GM13976 (cell line): ENCODE measurements around the gene AMMECR1.

Experiments used
- DNase-seq: peaks from one replicate; pipeline ENCODE4 v3.0.0; 2012; ENCODE audit warnings: low spot score
- in situ Hi-C: fragments of 300-500 bp; cut with MboI; formaldehyde crosslinking; loops from one replicate; pipeline ENCODE4 v1.12.0; 2022; ENCODE audit warnings: low sequenced_read_pairs, mixed read lengths, inconsistent platforms; ENCODE audit not compliant: unreplicated experiment
- TF ChIP-seq, protein P1 (sequence below): IDR thresholded peaks from 2 replicates; pipeline ENCODE4 v1.5.1; 2012; ENCODE audit warnings: borderline replicate concordance, mild to moderate bottlenecking; ENCODE audit not compliant: insufficient read depth; ENCODE audit errors: extremely low read depth, missing control alignments, control extremely low read depth

The AMMECR1 gene

DNA sequence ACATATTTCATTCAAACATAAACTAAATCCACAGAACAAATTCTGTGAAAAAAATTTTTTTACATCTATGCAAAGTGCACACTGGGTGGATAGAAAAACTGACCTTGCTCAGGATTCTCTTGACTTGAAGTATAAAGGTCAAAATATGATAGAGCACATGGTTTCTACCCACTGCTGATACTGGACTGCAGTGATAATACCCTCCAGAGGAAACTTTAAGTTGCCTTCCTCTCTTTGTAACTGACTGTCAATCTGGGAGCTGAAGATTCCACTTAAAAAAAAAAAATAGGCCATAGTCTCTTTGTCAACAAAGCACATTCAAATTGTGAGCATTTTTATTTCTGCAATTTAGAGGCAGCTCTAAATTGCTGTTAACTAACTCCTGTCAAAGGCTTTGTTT is 3.2 kb upstream of the AMMECR1 start:
- TF ChIP-seq, protein P1, sequence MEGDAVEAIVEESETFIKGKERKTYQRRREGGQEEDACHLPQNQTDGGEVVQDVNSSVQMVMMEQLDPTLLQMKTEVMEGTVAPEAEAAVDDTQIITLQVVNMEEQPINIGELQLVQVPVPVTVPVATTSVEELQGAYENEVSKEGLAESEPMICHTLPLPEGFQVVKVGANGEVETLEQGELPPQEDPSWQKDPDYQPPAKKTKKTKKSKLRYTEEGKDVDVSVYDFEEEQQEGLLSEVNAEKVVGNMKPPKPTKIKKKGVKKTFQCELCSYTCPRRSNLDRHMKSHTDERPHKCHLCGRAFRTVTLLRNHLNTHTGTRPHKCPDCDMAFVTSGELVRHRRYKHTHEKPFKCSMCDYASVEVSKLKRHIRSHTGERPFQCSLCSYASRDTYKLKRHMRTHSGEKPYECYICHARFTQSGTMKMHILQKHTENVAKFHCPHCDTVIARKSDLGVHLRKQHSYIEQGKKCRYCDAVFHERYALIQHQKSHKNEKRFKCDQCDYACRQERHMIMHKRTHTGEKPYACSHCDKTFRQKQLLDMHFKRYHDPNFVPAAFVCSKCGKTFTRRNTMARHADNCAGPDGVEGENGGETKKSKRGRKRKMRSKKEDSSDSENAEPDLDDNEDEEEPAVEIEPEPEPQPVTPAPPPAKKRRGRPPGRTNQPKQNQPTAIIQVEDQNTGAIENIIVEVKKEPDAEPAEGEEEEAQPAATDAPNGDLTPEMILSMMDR, result no peak
- in situ Hi-C loops, result no loop called here
- no peak for DNase-seq

DNA sequence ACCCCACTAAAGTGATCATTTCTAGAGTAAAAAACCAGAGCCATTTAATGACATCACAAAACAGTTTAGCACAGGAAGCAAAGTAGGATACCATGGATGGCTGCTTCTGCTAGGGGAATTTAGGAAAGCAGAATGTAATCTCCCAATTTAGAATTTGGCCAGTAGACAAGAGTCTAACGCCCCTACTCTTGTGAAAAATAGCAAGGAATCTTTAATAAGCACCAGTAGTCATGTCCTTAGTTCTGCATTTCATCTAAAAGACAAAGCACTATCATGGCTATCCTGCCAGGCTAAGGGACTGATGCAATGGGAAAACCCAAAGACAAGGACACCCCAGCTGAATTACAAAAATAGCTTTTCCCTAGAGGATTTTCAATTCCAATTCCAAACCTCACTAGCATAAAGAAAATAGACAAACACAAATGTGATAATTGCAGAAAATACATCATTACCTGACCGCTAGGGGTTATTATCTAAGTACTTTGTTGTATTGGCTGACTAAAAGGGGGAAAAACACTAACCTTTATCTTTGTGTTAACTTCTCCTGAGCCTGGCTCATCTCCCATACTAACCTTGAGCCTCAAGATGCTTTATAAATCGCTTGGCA is 2.6 kb upstream of the AMMECR1 start:
- in situ Hi-C loops, result no loop called here

DNA sequence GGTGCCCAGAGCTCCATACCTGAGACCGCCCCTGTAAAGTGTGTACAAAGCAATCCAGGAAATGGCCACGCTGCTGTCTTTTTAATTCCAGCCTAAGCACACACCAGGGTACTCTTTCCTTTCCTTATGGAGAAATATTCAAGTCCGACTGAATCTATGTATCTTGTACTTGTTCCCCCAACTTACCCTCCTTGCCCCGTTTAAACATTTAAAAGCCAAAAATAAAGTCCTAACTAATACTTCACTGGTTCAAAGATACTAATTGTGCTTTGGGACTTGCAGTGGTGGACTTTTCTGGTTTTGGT is 731 bp upstream of the AMMECR1 start:
- TF ChIP-seq, protein P1, result no peak
- DNase-seq, result no peak
- in situ Hi-C loops, result no loop called here

More for the DNA sequence above, 2.6 kb upstream of the AMMECR1 start:
- no peak for DNase-seq
- TF ChIP-seq, protein P1, result no peak

DNA sequence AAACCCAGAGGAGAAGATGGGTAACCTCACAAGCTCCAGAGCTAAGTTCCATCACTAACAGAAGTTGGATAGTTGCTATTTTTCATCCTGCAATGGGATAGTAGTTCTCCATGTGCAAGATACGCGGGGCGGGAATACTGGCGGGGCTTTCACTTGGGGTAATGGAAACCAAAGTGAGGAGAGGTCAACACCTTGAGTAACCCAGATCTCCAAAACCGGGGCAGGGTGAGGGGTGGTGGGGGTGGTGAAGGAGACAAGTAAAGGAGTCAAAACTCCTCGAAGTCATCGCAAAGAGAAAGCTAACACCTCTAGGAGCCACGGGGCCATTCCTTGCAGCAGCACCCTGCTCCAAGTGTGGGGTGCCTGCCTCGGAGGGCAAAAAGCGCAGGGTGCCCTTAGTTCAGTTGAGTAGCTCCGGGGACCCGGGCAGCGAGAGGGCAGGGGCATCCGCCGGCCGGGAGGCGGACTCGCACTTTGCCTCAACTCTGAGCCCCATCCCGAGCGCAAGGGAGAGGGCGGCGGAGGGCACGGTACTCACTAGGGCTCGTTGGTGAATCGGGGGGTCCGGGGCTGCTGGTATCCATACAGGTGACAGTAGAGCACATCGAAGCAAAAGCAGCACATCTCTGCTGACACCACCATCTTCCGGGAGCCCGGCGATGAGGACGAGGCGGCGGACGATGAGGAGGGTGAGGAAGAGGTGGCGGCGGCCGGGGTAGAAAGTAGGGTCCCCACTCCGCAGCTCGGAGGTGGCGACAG is 645 bp downstream of the AMMECR1 start:
- TF ChIP-seq, protein P1, result no peak
- DNase-seq, result peak; percentile 41
- in situ Hi-C loops, result no loop called here

DNA sequence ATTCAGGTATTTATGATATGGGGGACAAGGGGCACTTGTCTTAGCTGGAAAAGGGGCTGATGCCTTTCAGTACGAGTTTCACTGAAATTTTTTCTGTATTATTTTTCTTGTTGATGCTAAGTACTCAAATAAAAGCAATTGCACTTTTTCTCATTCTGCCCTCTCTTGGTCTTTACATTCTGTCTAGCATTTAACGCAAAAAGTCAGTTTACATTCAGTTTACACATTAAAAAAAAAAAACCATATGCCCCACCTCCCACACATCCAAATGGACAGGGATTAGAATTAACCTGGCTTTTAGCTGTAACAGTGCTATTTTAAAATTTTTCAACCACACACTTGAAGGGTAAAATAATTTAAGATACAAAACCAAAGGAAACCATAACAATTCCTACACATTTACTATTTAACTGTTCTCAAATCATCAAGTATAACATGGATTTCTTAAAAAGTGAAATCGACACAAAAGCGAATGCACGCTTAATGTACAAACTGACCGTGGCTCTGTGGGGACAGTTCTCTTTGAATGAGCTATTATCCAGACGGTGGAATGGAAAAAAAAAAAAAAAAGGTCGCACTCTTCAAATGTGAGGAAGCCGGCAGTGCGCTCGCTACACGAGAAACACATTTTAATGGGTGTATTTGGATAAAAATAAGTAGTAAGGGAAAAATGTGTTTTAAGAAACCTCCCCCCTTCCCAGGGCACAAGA is 1.4 kb downstream of the AMMECR1 start:
- DNase-seq, result no peak
- TF ChIP-seq, protein P1, result no peak

DNA sequence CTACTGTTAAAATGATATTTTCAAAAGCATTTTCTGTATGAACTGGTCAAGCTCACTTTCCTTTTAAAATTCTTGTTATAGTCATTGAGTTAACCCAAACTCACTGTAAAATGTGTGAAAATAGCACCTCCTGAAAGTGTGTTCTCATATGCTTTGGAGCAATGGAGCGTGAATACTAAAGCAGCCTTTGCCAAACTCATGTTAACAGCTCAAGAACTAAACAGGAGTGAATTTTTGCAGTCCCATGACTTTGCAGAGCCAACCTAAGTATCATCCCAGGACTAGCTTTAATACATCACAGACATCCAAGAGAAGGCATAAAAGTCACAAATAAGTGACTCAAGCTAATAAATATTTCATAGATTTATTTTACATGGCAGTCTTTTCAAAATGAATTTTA is 2.3 kb downstream of the AMMECR1 start:
- no peak for DNase-seq
- TF ChIP-seq, protein P1, result no peak
- in situ Hi-C loops, result no loop called here

More for the DNA sequence above, 1.4 kb downstream of the AMMECR1 start:
- in situ Hi-C loops, result no loop called here
